Glutamatergic neuron (in vitro differentiated cells): ENCODE results near the gene IL3RA. TPM values are rescaled to one million over a fixed set of nuclear protein-coding genes. Genes with fewer than 3 reads are reported as not detected.

Source experiments
- DNase-seq: peaks from one replicate; pipeline ENCODE4 v3.0.0; 2022
- H3K27ac Mint-ChIP-seq: one replicate; pipeline ENCODE4 v1.8.0; 2020; ENCODE audit warnings: mild to moderate bottlenecking, mixed read lengths, inconsistent platforms; ENCODE audit not compliant: unreplicated experiment
- H3K27me3 Mint-ChIP-seq: one replicate; pipeline ENCODE4 v1.8.0; 2020; ENCODE audit warnings: mild to moderate bottlenecking, moderate library complexity, mixed read lengths, inconsistent platforms; ENCODE audit not compliant: unreplicated experiment
- H3K36me3 Mint-ChIP-seq: one replicate; pipeline ENCODE4 v1.8.0; 2020; ENCODE audit warnings: mild to moderate bottlenecking, mixed read lengths, inconsistent platforms; ENCODE audit not compliant: unreplicated experiment
- H3K4me1 Mint-ChIP-seq: one replicate; pipeline ENCODE4 v1.8.0; 2020; ENCODE audit warnings: mild to moderate bottlenecking, low read depth, mixed read lengths, inconsistent platforms; ENCODE audit not compliant: unreplicated experiment
- H3K4me3 Mint-ChIP-seq: one replicate; pipeline ENCODE4 v1.8.0; 2020; ENCODE audit warnings: mild to moderate bottlenecking, mixed read lengths, inconsistent platforms; ENCODE audit not compliant: unreplicated experiment
- H3K9me3 Mint-ChIP-seq: one replicate; pipeline ENCODE4 v1.8.0; 2020; ENCODE audit warnings: mild to moderate bottlenecking, moderate library complexity, mixed read lengths, inconsistent platforms; ENCODE audit not compliant: unreplicated experiment
- CTCF ChIP-seq: fragments of 200-600 bp; sonication (generic); IDR thresholded peaks from one replicate; pipeline ENCODE4 v1.5.0; 2021; ENCODE audit not compliant: partially characterized antibody, unreplicated experiment
- total RNA-seq: library from RNA; stranded (reverse); fragmentation: NEBNext Ultra II Directional; extraction: Animal tissue kit (Norgen Biotek cat#: 25700); gene quantifications from one replicate; pipeline ENCODE4 v1.2.1, GENCODE V29; 2021; ENCODE audit not compliant: unreplicated experiment

Gene IL3RA
- total RNA-seq, 1 donor from 2014 or later, result not detected

- peaks cover 13% of the 10 kb centered on the region for H3K4me1 Mint-ChIP-seq
- H3K27me3 Mint-ChIP-seq, result peaks cover 13% of the 10 kb centered on the region
- DNase-seq, result peak; percentile 23
- H3K4me3 Mint-ChIP-seq, result peak overlapping the region; percentile 92
- peaks cover 23% of the 10 kb centered on the region for H3K9me3 Mint-ChIP-seq
- H3K27ac Mint-ChIP-seq, result peak overlapping the region; percentile 85
- H3K36me3 Mint-ChIP-seq, result peaks cover 6% of the 10 kb centered on the region
- TF ChIP-seq CTCF, result no peak
Observed at GRCh38 chrX:1390621-1391369, 54.2 kb downstream of the IL3RA start.

- no peak for TF ChIP-seq CTCF
- Mint-ChIP-seq H3K36me3 (peaks cover 6% of the 10 kb centered on the region), H3K27ac (peak overlapping the region; percentile 85), H3K4me3 (peak overlapping the region; percentile 92), H3K4me1 (peaks cover 16% of the 10 kb centered on the region), H3K9me3 (peaks cover 26% of the 10 kb centered on the region), H3K27me3 (peaks cover 16% of the 10 kb centered on the region)
- DNase-seq, result peak; percentile 97
Observed at GRCh38 chrX:1391370-1391706, 54.8 kb downstream of the IL3RA start.

- H3K36me3 Mint-ChIP-seq, result peaks cover 6% of the 10 kb centered on the region
- TF ChIP-seq CTCF, result no peak
- peaks cover 16% of the 10 kb centered on the region for H3K4me1 Mint-ChIP-seq
- H3K4me3 Mint-ChIP-seq, result peak within 1 kb of the TSS; percentile 92
- H3K9me3 Mint-ChIP-seq, result peaks cover 25% of the 10 kb centered on the region
- DNase-seq, result peak; percentile 100
- peak within 1 kb of the TSS; percentile 86 for H3K27ac Mint-ChIP-seq
- H3K27me3 Mint-ChIP-seq, result peaks cover 16% of the 10 kb centered on the region
Observed at GRCh38 chrX:1391707-1392375, 55.3 kb downstream of the IL3RA start, which contains the start of gene SLC25A6. Gene SLC25A6 (minus strand): TSS chrX:1392113. CDS start chrX:1392009, 104 bp downstream.

GRCh38 chrX:1392376-1393068 is 55.9 kb downstream of the IL3RA start:
- Mint-ChIP-seq H3K4me1 (peaks cover 16% of the 10 kb centered on the region), H3K36me3 (peaks cover 6% of the 10 kb centered on the region), H3K4me3 (peak overlapping the region; percentile 87), H3K27me3 (peaks cover 16% of the 10 kb centered on the region), H3K27ac (peak overlapping the region; percentile 84), H3K9me3 (peaks cover 25% of the 10 kb centered on the region)
- TF ChIP-seq CTCF, result no peak
- peak; percentile 70 for DNase-seq
